Activated CD4-positive, alpha-beta T cell treated with anti-CD3 and anti-CD28 coated beads for 1 hour (primary cell): Measurements from ENCODE around the gene CYP2A7.
"Not testable (repeated sequence)": the region's sequence is repeated elsewhere in the genome, so short reads cannot be mapped to it uniquely, and the experiment has no call there.

Experiments
- DNase-seq: peaks from one replicate; pipeline ENCODE4 v3.0.0-alpha.2; 2020

Gene CYP2A7, protein sequence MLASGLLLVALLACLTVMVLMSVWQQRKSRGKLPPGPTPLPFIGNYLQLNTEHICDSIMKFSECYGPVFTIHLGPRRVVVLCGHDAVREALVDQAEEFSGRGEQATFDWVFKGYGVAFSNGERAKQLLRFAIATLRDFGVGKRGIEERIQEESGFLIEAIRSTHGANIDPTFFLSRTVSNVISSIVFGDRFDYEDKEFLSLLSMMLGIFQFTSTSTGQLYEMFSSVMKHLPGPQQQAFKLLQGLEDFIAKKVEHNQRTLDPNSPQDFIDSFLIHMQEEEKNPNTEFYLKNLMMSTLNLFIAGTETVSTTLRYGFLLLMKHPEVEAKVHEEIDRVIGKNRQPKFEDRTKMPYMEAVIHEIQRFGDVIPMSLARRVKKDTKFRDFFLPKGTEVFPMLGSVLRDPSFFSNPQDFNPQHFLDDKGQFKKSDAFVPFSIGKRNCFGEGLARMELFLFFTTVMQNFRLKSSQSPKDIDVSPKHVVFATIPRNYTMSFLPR

GRCh38 chr19:40882062-40882461 lies at the start of gene CYP2A7:
TSS of gene CYP2A7 (minus strand) at chr19:40882231. CDS start at chr19:40882210, 21 bp downstream.
- not testable (repeated sequence) for DNase-seq

DNA sequence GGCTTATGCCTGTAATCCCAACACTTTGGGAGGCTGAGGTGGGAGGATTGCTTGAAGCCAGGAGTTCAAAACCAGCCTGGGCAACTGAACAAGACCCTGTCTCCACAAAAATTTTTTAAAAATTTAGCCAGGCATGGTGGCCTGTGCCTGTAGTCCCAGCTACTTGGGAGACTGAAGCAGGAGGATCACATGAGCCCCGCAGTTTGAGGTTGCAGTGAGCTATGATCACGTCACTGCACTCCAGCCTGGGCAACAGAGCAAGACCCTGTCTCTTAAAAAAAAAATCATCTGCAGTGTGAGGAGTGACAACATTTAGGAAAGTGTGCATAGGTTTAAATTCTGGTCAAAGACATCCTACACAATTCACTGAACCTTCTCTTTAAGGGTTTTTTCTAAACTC lies 48.8 kb upstream of the CYP2A7 start:
- not testable (repeated sequence) for DNase-seq

- DNase-seq = not testable (repeated sequence)
Observed at GRCh38 chr19:40929942-40930341, 47.9 kb upstream of the CYP2A7 start.

DNA sequence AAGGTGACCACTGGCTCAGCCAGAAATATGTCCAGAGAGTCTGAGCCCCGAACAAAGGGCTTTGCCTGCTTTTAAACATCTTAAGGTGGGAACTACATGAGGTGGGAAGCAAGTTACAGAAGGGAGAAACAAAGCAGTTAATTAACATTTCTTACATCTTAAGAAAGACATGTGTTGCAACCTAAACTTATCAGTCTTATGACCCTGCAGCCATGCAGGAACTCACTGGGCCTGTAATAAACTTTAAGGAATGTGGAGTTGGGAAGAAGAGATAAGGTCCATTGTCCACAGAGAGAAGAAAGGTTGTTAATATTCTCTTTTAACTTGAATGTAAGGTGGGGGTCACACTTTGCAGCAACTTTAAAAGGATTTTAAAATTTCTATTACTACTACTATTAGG lies 46.8 kb upstream of the CYP2A7 start:
- no peak for DNase-seq

DNA sequence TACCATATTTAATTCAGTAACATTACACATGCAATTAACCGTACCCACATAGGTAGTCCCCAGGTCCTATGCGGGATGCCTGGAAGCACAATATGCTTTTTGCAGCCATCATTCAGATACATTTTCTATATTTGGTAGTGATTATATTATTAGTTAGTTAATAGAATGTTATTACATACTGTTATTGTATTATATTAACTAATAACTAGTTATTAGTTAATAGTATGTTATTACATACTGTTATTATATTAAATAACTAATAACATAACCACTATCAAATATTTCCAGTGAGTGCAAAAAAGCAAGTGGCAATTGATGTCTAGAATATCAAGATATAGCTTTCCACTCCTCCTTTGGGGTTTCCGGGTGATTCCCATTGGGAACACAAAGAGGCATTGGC lies 45.5 kb upstream of the CYP2A7 start:
- DNase-seq = no peak

- DNase-seq = not testable (repeated sequence)
Observed at GRCh38 chr19:40926276-40926675, 44.2 kb upstream of the CYP2A7 start.

GRCh38 chr19:40923934-40924391 lies 41.9 kb upstream of the CYP2A7 start:
- DNase-seq = no peak

DNA sequence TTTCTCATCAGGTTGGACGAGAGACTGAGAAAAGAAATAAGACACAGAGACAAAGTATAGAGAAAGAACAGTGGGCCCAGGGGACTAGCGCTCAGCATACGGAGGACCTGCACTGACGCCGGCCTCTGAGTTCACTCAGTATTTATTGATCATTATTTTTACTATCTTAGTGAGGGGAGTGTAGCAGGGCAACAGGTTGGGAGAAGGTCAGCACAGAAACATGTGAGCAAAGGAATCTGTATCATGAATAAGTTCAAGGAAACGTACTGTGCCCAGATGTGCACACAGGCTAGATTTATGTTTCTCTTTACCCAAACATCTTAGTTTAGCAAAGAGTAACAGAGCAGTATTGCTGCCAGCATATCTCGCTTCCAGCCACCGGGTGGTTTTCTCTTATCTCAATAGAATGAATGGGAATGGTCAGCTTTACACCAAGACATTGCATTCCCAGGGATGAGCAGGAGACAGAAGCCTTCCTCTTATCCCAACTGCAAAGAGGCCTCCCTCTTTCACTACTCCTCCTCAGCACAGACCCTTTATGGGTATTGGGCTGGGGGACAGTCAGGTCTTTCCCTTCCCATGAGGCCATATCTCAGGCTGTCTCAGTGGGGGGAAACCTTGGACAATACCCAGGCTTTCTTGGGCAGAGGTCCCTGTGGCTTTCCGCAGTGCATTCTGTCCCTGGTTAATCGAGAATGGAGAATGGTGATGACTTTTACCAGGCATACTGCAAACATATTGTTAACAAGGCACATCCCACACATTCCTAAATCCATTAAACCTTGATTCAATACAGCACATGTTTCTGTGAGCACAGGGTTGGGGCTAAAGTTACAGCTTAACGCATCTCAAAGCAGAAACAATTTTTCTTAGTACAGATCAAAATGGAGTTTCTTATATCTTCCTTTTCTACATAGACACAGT lies 40.5 kb upstream of the CYP2A7 start:
- DNase-seq = not testable (repeated sequence)

DNA sequence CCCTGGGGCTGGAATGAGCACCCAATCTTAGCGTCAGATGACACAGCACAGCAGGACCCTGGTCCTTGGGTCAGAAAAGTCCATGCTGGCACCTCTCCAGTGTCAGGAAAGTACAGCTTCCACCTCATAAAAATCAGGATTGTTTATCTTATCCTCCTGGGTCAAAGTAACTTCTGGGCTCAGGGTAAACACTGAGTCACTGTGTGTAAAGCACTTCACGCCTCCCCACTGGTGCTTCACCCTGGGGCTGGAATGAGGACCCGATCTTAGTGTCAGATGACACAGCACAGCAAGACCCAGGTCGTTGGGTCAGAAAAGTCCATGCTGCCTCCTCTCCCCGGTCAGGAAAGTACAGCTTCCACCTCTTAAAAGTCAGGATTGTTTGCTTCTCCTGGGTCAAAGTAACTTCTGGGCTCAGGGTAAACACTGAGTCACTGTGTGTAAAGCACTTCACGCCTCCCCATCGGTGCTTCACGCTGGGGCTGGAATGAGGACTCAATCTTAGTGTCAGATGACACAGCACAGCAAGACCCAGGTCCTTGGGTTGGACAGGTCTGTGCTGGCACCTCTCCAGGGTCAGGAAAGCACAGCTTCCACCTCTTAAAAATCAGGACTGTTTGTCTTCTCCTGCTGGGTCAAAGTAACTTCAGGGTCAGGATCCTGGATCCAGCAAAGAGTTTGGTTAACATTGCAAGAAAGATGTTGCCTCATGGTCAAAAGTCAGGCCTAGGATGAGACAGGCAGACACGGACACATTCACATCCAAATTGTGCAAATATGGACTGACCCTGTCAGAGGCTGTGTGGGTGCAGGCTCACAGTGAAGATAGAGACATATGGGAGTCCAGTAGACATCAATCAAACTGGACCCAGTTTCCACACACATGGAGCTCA lies 39.2 kb upstream of the CYP2A7 start:
- DNase-seq = no peak

DNA sequence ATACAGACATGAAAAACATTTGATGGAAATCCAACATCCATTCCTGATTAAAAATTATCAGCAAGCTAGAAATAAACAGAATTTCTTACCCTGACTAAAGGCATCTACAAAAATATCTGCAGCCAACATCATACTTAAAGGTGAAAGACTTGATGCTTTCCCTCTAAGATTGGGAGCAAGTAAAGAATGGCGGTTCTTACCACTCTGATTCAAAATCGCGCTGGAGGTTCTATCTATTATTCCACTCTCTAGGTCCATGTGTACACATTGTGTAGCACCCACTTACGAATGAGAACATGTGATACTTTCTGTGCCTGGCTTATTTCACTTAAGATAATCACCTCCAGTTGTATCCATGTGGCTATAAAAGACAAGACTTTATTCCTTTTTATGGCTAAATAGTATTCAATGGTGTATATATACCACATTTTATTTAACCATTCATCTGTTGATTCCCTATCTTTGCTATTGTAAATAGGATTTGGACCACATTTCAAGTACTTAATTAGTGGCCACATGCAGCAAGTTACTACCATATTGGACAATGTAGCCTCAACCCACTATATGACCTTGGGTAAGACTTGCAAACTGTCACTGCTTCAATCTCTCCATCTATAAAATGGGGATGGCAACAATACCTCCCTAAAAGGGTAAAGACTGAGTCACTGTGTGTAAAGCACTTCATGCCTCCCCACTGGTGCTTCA lies 38.4 kb upstream of the CYP2A7 start:
- no peak for DNase-seq

DNA sequence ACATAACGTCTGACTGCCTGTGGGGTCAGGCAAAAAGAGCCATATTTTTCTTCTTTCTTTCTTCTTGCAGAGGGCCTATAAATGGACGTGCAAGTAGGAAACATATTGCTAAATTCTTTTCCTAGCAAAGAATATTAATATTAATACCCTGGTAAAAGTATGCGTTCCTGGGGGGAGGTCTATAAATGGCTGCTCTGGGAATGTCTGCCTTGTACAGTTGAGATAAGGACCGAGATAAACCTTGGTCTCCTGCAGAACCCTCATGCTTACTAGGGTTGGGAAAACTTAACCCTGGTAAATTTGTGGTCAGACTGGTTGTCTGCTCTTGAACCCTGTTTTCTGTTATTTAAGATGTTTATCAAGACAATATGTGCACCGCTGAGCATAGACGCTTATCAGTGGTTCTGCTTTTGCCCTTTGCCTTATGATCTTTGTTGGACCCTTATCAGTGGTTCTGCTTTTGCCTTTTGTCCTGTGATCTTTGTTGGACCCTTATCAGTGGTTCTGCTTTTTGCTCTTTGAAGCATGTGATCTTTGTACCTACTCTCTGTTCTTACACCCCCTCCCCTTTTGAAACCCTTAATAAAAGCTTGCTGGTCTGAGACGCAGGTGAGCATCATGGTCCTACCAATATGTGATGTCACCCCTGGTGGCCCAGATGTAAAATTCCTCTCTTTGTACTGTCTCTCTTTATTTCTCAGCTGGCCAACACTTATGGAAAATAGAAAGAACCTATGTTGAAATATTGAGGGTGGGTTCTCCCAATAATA lies 37.7 kb upstream of the CYP2A7 start:
- DNase-seq = not testable (repeated sequence)

- not testable (repeated sequence) for DNase-seq
Observed at GRCh38 chr19:40918303-40918702, 36.3 kb upstream of the CYP2A7 start.

DNA sequence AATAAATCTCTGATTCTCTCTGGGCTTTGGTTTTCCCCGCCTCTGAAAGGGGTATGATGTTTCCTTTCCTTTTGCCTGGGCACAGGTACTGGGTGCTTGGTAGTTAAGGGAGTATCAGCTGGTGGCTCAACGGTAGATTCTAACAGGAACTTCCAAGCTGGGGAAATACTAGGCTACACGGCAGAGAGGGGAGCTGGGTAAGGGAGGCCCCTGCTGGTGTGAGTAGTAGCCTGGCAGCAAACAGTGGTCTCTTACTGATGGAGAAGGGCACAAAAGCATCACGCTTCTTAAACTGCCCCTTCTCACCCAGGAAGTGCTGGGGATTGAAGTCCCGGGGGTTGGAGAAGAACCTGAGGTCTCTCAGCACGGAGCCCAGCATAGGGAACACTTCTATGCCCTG lies 26.9 kb upstream of the CYP2A7 start:
- peak; percentile 21 for DNase-seq

DNA sequence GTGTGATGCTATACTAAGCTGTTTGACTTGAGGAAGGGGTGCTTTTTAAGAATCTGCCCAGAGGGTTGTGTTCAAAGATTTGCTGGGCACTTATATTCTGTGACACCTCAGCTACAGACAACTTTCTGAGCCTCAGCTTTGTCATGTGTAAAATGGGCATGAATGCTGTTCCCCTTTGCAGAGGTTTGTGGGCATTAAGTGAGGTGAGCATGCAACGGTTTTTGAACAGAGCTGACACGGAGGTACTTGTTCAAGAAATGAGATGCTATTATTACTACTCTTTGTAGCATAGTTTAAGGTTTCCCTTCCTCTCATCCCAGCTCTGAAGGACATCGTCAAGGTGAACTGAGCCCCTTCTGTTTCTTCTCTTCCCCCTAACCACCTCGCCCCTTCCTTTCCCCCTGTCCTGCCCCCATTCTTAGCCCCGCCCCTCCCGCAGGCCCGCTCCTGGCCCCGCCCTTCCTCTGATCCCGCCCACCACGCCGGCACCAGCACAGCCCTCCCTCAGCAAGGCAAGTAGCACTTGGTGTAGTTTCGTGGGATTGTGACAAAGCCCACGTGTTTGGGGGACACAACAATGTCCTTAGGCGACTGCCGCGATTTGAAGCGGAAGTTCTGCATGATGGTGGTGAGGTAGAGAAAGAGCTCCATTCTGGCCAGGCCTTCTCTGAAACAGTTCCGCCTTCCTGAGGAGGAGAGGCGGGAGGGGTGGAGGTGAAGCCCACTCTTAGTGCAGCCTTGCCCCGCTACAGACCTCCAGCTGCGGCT lies 26.1 kb upstream of the CYP2A7 start:
- DNase-seq = peak; percentile 46

GRCh38 chr19:40906512-40906911 lies 24.5 kb upstream of the CYP2A7 start:
- no peak for DNase-seq

DNA sequence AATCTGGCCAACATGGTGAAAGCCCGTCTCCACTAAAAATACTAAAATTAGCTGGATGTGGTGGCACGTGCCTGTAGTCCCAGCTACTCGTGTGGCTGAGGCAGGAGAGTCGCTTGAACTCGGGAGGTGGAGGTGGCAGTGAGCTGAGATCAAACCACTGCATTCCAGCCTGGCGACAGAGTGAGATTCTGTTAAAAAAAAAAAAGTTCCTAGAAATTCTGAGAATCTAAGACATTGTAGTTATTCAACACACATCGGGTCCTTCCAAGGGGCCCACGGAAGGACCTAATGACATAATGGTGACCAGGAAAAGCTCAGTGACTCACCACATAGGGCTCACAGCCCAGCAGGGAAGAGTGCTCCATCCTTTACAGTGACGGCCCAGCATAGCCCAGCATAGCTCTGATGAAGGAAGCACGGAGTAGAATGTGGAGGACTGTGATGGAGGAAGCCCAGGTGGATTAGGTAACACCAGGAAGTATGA lies 22.7 kb upstream of the CYP2A7 start:
- DNase-seq = not testable (repeated sequence)

GRCh38 chr19:40901975-40902750 lies 20.1 kb upstream of the CYP2A7 start:
- DNase-seq = not testable (repeated sequence)

GRCh38 chr19:40900521-40900920 lies 18.5 kb upstream of the CYP2A7 start:
- not testable (repeated sequence) for DNase-seq

DNA sequence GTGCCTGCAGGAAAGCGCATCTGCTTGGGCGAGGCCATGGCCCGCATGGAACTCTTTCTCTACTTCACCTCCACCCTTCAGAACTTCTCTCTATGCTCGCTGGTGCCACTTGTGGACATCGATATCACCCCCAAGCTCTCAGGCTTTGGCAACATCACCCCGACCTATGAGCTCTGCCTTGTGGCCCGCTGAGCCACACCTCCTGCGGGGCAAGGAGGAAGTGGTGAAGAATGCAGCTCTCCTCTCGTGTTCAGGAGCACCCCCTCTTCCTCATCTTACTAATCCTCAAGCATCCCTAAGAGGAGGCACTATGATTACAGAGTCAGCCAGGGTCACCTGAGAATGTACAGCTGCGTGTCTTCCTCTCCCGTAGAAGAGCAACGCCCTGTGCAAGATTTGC lies 17.9 kb upstream of the CYP2A7 start:
- not testable (repeated sequence) for DNase-seq
